ENCODE results near the gene FAM107B. TPM values are rescaled to one million over a fixed set of nuclear protein-coding genes. Genes with fewer than 3 reads are reported as not detected.

The FAM107B gene
- total RNA-seq, 6 donors from 2014 or later, result 44.0 to 136 (median 77.0) TPM

DNA sequence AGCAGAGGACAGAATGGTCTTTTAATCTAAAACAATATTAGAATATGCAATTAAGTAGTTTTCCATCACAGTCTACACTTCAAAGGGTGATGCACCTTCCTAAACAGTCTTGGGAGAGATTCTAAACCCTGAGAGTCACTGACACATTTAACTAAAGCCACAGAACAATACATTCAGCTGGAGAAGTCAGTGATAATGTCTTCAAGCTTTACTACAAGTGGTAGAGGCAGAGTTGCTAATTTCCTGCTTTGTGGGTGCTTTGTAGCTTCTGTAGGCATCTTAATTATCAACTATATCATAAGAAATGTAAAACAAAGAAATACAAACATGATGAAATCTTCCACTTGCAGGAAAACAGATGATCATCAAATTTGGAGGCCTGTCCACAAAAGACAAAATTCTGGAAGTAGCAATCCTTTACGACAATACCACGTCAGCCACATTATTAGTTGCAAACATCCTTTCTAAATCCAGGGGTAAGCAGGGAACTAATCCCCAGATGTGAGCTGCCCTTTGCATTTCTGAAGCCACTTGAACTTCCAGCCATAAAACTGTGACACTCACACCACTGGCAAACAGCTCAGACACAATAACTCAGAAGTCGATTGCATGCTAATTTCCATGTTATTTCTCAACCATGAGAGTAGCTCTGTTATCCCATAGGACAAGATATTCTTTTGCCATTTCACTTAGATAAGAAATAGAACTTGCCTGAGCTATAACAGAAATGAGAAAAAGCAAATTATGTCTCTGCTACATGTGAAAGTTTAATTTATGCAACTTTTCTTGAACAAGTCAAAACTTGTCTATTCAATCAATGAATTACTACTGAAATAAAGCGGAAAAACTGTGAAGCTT, 212.2 kb downstream of the FAM107B start:
- ATAC-seq (ENCODE audit: low FRiP score in 2 of 2), result peak in 1 of 2 donors; percentile 5
- no peak for TF ChIP-seq EP300 (IDR thresholded peaks at IDR 0.05)
- no peak for TF ChIP-seq POLR2AphosphoS5 (IDR thresholded peaks at IDR 0.05)
- TF ChIP-seq, protein P1, sequence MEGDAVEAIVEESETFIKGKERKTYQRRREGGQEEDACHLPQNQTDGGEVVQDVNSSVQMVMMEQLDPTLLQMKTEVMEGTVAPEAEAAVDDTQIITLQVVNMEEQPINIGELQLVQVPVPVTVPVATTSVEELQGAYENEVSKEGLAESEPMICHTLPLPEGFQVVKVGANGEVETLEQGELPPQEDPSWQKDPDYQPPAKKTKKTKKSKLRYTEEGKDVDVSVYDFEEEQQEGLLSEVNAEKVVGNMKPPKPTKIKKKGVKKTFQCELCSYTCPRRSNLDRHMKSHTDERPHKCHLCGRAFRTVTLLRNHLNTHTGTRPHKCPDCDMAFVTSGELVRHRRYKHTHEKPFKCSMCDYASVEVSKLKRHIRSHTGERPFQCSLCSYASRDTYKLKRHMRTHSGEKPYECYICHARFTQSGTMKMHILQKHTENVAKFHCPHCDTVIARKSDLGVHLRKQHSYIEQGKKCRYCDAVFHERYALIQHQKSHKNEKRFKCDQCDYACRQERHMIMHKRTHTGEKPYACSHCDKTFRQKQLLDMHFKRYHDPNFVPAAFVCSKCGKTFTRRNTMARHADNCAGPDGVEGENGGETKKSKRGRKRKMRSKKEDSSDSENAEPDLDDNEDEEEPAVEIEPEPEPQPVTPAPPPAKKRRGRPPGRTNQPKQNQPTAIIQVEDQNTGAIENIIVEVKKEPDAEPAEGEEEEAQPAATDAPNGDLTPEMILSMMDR (IDR thresholded peaks at IDR 0.05), result no peak
- no peak for TF ChIP-seq POLR2A (IDR thresholded peaks at IDR 0.05)
- Histone ChIP-seq H3K36me3 (no peaks in the 10 kb centered on the region), H3K27ac (peak overlapping the region in 2 of 4 donors; percentile 14 to 81), H3K4me1 (peaks cover 13 to 27% (median 21%) of the 10 kb centered on the region in 4 donors), H3K4me3 (no peak overlapping the region), H3K27me3 (no peaks in the 10 kb centered on the region), H3K9me3 (no peaks in the 10 kb centered on the region)
- 61 to 64% methylated on average over 4 of the region's 4 CpGs for WGBS, 2 donors
- no peak for DNase-seq

DNA sequence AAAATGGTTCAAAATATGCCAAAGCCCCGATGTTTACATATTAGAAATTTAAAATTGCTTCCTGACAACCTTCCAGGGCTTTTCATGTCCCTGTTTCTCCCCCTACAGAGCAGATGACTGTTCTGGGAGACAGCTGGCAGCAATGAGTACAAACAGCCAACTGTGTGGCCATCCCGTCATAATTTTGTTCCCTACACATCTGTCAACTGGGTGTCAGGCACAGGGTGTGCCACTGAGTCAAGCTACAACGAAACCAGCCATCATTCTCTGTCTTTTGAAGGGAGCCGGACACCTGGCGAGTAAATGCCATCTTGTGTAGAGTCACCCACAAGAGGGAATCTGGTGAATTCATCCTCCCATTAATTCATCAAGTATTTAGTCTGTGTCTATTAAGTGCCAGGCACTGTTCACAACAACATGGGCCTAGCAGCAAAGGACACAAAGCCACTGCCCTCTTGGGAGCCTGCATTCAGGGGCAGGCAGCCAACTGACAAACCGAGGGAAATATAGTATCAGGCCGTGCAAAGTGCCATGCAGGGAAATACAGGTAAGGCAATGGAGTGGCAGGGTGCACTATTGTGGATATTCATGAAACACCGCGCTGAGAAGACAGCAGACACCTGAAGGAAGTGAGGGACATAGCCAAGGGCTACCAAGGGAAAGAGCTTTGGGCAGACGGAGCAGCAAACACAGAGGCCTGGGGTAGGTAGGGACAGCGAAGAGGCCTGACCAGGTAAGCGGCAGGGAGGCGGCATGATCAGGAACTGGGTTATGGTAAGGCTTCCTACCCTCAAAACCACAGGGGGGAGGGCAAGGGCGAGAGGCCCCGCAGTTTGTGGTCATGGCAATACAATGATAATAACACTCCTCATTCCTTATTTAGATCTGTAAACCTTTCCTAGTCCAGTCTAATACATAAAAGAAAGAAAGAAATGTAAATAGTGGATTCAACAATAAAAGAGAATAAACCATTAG, 213.6 kb downstream of the FAM107B start:
- TF ChIP-seq POLR2AphosphoS5 (IDR thresholded peaks at IDR 0.05), result no peak
- TF ChIP-seq, protein P1 (IDR thresholded peaks at IDR 0.05), result no peak
- TF ChIP-seq EP300 (IDR thresholded peaks at IDR 0.05), result no peak
- TF ChIP-seq POLR2A (IDR thresholded peaks at IDR 0.05), result no peak

DNA sequence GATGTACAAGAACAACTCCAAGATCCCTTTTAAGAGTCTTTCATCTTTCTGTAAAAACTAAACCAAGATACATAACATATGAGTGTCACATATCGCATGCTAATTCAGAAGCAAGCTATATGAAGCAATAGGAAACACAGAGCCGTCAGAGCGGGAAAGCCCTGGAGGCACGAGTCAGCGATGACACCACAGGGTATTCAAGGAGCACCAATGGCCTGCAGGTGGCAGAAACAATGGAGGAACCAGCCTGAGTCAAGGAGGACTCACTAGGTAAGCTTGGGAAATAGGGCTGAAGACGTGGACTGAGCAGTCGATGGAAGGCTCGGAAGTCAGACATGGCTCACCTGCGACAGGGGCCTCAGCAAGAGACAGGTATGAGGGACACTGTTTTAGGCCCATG, 214.4 kb downstream of the FAM107B start:
- peak; percentile 54 to 56 for ATAC-seq (ENCODE audit: low FRiP score in 2 of 2)
- no peak overlapping the region for H3K4me3 ChIP-seq
- H3K27ac ChIP-seq, result peak overlapping the region; percentile 1 to 81 (median 72)
- 72 to 88% methylated on average over 9 of the region's 9 CpGs for WGBS, 2 donors
- TF ChIP-seq, protein P1 (IDR thresholded peaks at IDR 0.05), result peak in 1 of 6 experiments; percentile 39
- TF ChIP-seq POLR2AphosphoS5 (IDR thresholded peaks at IDR 0.05) (peak in 1 of 2 donors; percentile 50), EP300 (IDR thresholded peaks at IDR 0.05) (no peak), POLR2A (IDR thresholded peaks at IDR 0.05) (no peak)
- no peaks in the 10 kb centered on the region for H3K36me3 ChIP-seq
- DNase-seq, result peak in 1 of 2 donors; percentile 82
- H3K9me3 ChIP-seq, result no peaks in the 10 kb centered on the region
- peaks cover 30 to 42% (median 36%) of the 10 kb centered on the region in 4 donors for H3K4me1 ChIP-seq
- no peaks in the 10 kb centered on the region for H3K27me3 ChIP-seq

More for the DNA sequence above, 213.6 kb downstream of the FAM107B start:
- H3K4me1 ChIP-seq, result peaks cover 22 to 34% (median 32%) of the 10 kb centered on the region in 4 donors
- WGBS, 2 donors, result 76 to 77% methylated on average over 15 of the region's 15 CpGs
- no peaks in the 10 kb centered on the region for H3K27me3 ChIP-seq
- no peaks in the 10 kb centered on the region for H3K9me3 ChIP-seq
- H3K36me3 ChIP-seq, result no peaks in the 10 kb centered on the region
- no peak overlapping the region for H3K4me3 ChIP-seq
- no peak for DNase-seq
- peak overlapping the region in 3 of 4 donors; percentile 71 to 81 (median 72) for H3K27ac ChIP-seq
- no peak for ATAC-seq (ENCODE audit: low FRiP score in 2 of 2)

DNA sequence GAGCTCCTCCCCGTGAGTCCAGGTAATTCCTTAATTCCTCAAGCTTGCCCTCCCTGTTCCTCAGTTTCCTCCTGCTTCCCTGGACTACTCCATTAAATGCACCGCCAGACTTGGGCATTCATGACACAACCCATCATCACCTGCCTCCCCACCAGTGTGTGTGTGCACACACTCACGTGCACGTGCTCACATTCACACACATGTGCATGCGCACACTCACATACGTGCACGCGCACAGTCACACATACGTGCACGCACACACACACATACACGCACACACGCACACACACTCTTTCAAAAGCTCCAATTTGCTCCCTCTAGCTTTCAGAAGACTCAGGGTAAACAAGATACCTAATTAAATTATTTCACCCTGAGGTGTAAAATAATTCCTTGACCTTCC, 216.7 kb downstream of the FAM107B start:
- TF ChIP-seq POLR2A (IDR thresholded peaks at IDR 0.05) (no peak), POLR2AphosphoS5 (IDR thresholded peaks at IDR 0.05) (no peak), EP300 (IDR thresholded peaks at IDR 0.05) (no peak)
- TF ChIP-seq, protein P1 (IDR thresholded peaks at IDR 0.05), result no peak
- no peak for DNase-seq
- no peak overlapping the region for H3K4me3 ChIP-seq
- no peaks in the 10 kb centered on the region for H3K36me3 ChIP-seq
- no peak overlapping the region for H3K27ac ChIP-seq
- no peaks in the 10 kb centered on the region for H3K9me3 ChIP-seq
- H3K4me1 ChIP-seq, result peaks cover 45 to 57% (median 50%) of the 10 kb centered on the region in 4 donors
- no peaks in the 10 kb centered on the region for H3K27me3 ChIP-seq
- 95 to 97% methylated on average over 12 of the region's 12 CpGs for WGBS, 2 donors
- ATAC-seq (ENCODE audit: low FRiP score in 2 of 2), result no peak
